HepG2 (cell line): ENCODE measurements around the gene RAPGEFL1. TPM values are rescaled to one million over a fixed set of nuclear protein-coding genes. Genes with fewer than 3 reads are reported as not detected.

Source experiments
- DR1 ChIP-seq: sonication (generic); formaldehyde crosslinking; IDR thresholded peaks from 2 replicates; pipeline ENCODE4 v1.8.0; 2021; ENCODE audit warnings: mild to moderate bottlenecking, missing genetic modification reagents, inconsistent platforms
- EHMT2 ChIP-seq: fragments of 200-600 bp; sonication (generic); IDR thresholded peaks from 2 replicates; pipeline ENCODE4 v1.7.0; 2017; ENCODE audit warnings: antibody characterized with exemption, low read depth, low read length, borderline replicate concordance
- MTF1 ChIP-seq: sonication (generic); formaldehyde crosslinking; IDR thresholded peaks from 2 replicates; pipeline ENCODE4 v1.5.0; 2020; ENCODE audit warnings: missing genetic modification reagents
- NCOA1 ChIP-seq: sonication (generic); formaldehyde crosslinking; IDR thresholded peaks from 2 replicates; pipeline ENCODE4 v1.9.0; 2021; ENCODE audit warnings: missing genetic modification reagents
- PITX1 ChIP-seq: sonication (generic); formaldehyde crosslinking; IDR thresholded peaks from 2 replicates; pipeline ENCODE4 v1.5.1; 2020; ENCODE audit warnings: mild to moderate bottlenecking, missing genetic modification reagents
- ZNF263 ChIP-seq: sonication (generic); formaldehyde crosslinking; IDR thresholded peaks from 2 replicates; pipeline ENCODE4 v1.4.0; 2020; ENCODE audit warnings: missing genetic modification reagents
- ZNF713 ChIP-seq: sonication (generic); formaldehyde crosslinking; IDR thresholded peaks from 2 replicates; pipeline ENCODE4 v1.4.0; 2020; ENCODE audit warnings: mild to moderate bottlenecking, missing genetic modification reagents
- ZNF878 ChIP-seq: sonication (generic); formaldehyde crosslinking; IDR thresholded peaks from 2 replicates; pipeline ENCODE4 v1.8.1; 2023; ENCODE audit warnings: mild to moderate bottlenecking, missing genetic modification reagents, moderate library complexity
- polyA plus RNA-seq, 8 experiments: library from polyadenylated mRNA; depleted of rRNA in 3 of 8; stranded (reverse) in 7 of 8; unstranded in 1 of 8; fragments of >200 nt; fragmentation: Illumina TruSeq in 4 of 8; extraction: Trizol in 4 of 8; gene quantifications; 2 replicates each; pipeline versions ENCODE4 v1.2.1 to v1.2.3, GENCODE V29; 2011 to 2016; ENCODE audit warnings: low read depth in 4 of 8, missing spikeins in 1 of 8, mixed read lengths in 1 of 8; ENCODE audit not compliant: insufficient read depth in 1 of 8
- total RNA-seq, 5 experiments: library from RNA; depleted of rRNA; stranded (reverse); fragments of >200 nt; fragmentation: Illumina TruSeq; extraction: Trizol; gene quantifications; 2 replicates each; pipeline ENCODE4 v1.2.3, GENCODE V29; 2016; ENCODE audit warnings: low read depth in 1 of 5
- TF ChIP-seq, protein P1 (sequence below): sonication (generic); formaldehyde crosslinking; IDR thresholded peaks from 2 replicates; pipeline ENCODE4 v1.4.0; 2020; ENCODE audit warnings: missing genetic modification reagents
- TF ChIP-seq, protein P2 (sequence below): sonication (generic); formaldehyde crosslinking; IDR thresholded peaks from 2 replicates; pipeline ENCODE4 v1.5.0; 2020; ENCODE audit warnings: missing genetic modification reagents
- TF ChIP-seq, protein P3 (sequence below): sonication (generic); formaldehyde crosslinking; IDR thresholded peaks from 2 replicates; pipeline ENCODE4 v1.8.0; 2022; ENCODE audit warnings: mild to moderate bottlenecking, missing genetic modification reagents; ENCODE audit not compliant: insufficient replicate concordance
- TF ChIP-seq, protein P4 (sequence below): sonication (generic); formaldehyde crosslinking; IDR thresholded peaks from 2 replicates; pipeline ENCODE4 v1.4.0; 2020; ENCODE audit warnings: missing genetic modification reagents, borderline replicate concordance
- TF ChIP-seq, protein P5 (sequence below): sonication (generic); formaldehyde crosslinking; IDR thresholded peaks from 2 replicates; pipeline ENCODE4 v1.4.0; 2020; ENCODE audit warnings: mild to moderate bottlenecking, missing genetic modification reagents
- TF ChIP-seq, protein P6 (sequence below): sonication (generic); formaldehyde crosslinking; IDR thresholded peaks from 2 replicates; pipeline ENCODE4 v1.8.1; 2023; ENCODE audit warnings: mild to moderate bottlenecking, moderate library complexity, missing genetic modification reagents

The RAPGEFL1 gene
- total and polyA plus RNA-seq, 2 of the 13 experiments (the other 11 are each of a cell fraction or from before 2014, with no cell fraction given), result 4.5 to 7.8 TPM

DNA sequence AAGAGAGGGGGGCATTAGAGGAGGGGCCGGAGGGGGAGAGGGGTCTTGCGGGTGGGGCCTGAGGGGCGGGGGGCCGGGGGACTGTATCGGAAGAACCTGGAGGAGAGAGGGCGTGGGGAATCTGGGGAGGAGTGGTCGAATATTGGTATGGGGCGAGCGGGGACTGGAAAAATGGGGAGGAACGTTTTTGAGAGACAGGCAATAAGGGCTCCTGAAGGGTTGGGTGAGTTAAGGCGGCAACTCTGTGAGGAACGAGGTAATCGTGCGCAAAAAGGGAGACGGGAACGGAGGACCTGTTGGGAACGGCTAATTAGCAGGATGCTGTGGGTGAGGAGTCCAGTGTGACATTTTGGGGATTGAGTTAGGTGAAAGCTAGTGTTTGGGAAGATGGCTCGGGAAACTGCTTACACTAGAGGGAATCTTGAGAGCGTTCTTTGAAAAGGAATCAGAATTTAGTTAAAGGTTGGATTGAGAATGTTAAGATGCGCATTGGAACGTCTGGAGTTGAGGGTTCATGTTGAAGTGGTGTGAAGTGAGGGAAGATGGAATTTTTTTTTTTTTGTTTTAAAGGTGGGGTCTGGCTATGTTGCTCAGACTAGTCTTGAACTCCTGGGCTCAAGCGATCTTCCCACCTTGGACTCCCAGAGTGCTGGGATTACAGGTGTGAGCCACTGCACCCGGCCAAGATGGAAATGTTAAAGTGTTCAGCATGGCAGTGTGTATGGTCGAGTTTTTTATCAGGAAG lies 42.5 kb downstream of the RAPGEFL1 start (continued):
- TF ChIP-seq DR1 (CRISPR knock-in tag), result no peak
- 0 out of 2 replicates have a peak, but pooled peaks have one; percentile 5 for TF ChIP-seq ZNF878 (CRISPR knock-in tag)
- TF ChIP-seq ZNF263 (CRISPR knock-in tag), result no peak
- TF ChIP-seq, protein P1, sequence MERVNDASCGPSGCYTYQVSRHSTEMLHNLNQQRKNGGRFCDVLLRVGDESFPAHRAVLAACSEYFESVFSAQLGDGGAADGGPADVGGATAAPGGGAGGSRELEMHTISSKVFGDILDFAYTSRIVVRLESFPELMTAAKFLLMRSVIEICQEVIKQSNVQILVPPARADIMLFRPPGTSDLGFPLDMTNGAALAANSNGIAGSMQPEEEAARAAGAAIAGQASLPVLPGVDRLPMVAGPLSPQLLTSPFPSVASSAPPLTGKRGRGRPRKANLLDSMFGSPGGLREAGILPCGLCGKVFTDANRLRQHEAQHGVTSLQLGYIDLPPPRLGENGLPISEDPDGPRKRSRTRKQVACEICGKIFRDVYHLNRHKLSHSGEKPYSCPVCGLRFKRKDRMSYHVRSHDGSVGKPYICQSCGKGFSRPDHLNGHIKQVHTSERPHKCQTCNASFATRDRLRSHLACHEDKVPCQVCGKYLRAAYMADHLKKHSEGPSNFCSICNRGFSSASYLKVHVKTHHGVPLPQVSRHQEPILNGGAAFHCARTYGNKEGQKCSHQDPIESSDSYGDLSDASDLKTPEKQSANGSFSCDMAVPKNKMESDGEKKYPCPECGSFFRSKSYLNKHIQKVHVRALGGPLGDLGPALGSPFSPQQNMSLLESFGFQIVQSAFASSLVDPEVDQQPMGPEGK (CRISPR knock-in tag), result no peak; the same call in 1 of the 2 replicates
- TF ChIP-seq EHMT2, result no peak
- TF ChIP-seq, protein P2, sequence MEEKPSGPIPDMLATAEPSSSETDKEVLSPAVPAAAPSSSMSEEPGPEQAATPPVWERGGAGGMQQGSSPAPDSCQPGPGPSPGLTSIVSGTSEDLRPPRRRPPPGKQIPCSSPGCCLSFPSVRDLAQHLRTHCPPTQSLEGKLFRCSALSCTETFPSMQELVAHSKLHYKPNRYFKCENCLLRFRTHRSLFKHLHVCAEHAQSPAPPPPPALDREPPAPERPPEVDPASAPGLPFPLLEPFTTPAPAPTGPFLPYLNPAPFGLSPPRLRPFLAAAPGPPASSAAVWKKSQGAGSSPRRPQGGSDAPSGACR, result 0 out of 2 replicates have a peak, but pooled peaks have one; percentile 3
- TF ChIP-seq, protein P3, sequence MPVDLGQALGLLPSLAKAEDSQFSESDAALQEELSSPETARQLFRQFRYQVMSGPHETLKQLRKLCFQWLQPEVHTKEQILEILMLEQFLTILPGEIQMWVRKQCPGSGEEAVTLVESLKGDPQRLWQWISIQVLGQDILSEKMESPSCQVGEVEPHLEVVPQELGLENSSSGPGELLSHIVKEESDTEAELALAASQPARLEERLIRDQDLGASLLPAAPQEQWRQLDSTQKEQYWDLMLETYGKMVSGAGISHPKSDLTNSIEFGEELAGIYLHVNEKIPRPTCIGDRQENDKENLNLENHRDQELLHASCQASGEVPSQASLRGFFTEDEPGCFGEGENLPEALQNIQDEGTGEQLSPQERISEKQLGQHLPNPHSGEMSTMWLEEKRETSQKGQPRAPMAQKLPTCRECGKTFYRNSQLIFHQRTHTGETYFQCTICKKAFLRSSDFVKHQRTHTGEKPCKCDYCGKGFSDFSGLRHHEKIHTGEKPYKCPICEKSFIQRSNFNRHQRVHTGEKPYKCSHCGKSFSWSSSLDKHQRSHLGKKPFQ (CRISPR knock-in tag), result peak; percentile 69
- TF ChIP-seq, protein P4, sequence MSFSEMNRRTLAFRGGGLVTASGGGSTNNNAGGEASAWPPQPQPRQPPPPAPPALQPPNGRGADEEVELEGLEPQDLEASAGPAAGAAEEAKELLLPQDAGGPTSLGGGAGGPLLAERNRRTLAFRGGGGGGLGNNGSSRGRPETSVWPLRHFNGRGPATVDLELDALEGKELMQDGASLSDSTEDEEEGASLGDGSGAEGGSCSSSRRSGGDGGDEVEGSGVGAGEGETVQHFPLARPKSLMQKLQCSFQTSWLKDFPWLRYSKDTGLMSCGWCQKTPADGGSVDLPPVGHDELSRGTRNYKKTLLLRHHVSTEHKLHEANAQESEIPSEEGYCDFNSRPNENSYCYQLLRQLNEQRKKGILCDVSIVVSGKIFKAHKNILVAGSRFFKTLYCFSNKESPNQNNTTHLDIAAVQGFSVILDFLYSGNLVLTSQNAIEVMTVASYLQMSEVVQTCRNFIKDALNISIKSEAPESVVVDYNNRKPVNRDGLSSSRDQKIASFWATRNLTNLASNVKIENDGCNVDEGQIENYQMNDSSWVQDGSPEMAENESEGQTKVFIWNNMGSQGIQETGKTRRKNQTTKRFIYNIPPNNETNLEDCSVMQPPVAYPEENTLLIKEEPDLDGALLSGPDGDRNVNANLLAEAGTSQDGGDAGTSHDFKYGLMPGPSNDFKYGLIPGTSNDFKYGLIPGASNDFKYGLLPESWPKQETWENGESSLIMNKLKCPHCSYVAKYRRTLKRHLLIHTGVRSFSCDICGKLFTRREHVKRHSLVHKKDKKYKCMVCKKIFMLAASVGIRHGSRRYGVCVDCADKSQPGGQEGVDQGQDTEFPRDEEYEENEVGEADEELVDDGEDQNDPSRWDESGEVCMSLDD (CRISPR knock-in tag), result 0 out of 2 replicates have a peak, but pooled peaks have one; percentile 7
- TF ChIP-seq, protein P5, sequence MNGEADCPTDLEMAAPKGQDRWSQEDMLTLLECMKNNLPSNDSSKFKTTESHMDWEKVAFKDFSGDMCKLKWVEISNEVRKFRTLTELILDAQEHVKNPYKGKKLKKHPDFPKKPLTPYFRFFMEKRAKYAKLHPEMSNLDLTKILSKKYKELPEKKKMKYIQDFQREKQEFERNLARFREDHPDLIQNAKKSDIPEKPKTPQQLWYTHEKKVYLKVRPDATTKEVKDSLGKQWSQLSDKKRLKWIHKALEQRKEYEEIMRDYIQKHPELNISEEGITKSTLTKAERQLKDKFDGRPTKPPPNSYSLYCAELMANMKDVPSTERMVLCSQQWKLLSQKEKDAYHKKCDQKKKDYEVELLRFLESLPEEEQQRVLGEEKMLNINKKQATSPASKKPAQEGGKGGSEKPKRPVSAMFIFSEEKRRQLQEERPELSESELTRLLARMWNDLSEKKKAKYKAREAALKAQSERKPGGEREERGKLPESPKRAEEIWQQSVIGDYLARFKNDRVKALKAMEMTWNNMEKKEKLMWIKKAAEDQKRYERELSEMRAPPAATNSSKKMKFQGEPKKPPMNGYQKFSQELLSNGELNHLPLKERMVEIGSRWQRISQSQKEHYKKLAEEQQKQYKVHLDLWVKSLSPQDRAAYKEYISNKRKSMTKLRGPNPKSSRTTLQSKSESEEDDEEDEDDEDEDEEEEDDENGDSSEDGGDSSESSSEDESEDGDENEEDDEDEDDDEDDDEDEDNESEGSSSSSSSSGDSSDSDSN (CRISPR knock-in tag), result peak; percentile 30; the same call in 1 of the 2 replicates
- peak; percentile 44; the same call in 1 of the 2 replicates for TF ChIP-seq MTF1 (CRISPR knock-in tag)
- TF ChIP-seq, protein P6, sequence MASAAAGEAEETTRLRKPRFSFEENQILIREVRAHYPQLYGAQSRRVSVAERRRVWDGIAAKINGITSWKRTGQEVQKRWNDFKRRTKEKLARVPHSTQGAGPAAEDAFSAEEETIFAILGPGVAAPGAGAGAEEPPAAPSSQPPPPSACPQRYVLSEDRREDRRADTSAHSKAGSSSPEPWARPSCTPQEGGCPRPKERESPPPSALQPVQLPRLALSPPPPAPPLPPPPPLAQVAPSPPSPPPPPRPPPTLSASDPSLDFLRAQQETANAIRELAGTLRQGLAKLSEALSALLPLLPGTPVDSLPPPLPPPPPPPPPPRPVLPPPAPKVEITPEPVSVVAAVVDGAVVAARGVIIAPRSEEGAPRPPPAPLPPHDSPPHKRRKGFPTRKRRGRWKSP, result no peak
- no peak for TF ChIP-seq PITX1 (CRISPR knock-in tag)
- peak; percentile 66; the same call in 1 of the 2 replicates for TF ChIP-seq NCOA1
- TF ChIP-seq ZNF713 (CRISPR knock-in tag), result 0 out of 2 replicates have a peak, but pooled peaks have one; percentile 11
